Stimulated activated CD4-positive, alpha-beta T cell treated with anti-CD3 and anti-CD28 coated beads, Interleukin-1b, Interleukin-23, amount 100 ng/mL, for 24 hours (primary cell): ENCODE results near the gene GTF2F2.

Experiments used
- DNase-seq, 4 experiments: peaks; one replicate each; pipeline ENCODE4 v3.0.0-alpha.2; 2020; ENCODE audit warnings: low read depth in 4 of 4, low spot score in 1 of 4

GTF2F2 gene

GRCh38 chr13:45120967-45121831 is 889 bp downstream of the GTF2F2 start:
- DNase-seq = no peak

GRCh38 chr13:45122941-45123340 is 2.6 kb downstream of the GTF2F2 start:
- DNase-seq = no peak

- no peak for DNase-seq
Observed at GRCh38 chr13:45132369-45133064, 12.2 kb downstream of the GTF2F2 start.

GRCh38 chr13:45133396-45134118 is 13.2 kb downstream of the GTF2F2 start:
- DNase-seq = no peak

- DNase-seq = no peak
Observed at GRCh38 chr13:45136741-45137504, 16.6 kb downstream of the GTF2F2 start.

- DNase-seq = no peak
Observed at GRCh38 chr13:45137526-45137925, 17.2 kb downstream of the GTF2F2 start.

- DNase-seq = no peak
Observed at GRCh38 chr13:45138282-45138681, 18.0 kb downstream of the GTF2F2 start.

GRCh38 chr13:45141369-45141768 is 21.1 kb downstream of the GTF2F2 start:
- DNase-seq = no peak

- DNase-seq = no peak
Observed at GRCh38 chr13:45142440-45143345, 22.4 kb downstream of the GTF2F2 start.

GRCh38 chr13:45143346-45143751 is 23.0 kb downstream of the GTF2F2 start:
- no peak for DNase-seq

- no peak for DNase-seq
Observed at GRCh38 chr13:45149964-45150363, 29.7 kb downstream of the GTF2F2 start.

GRCh38 chr13:45156565-45157361 is 36.5 kb downstream of the GTF2F2 start:
- DNase-seq = no peak

- DNase-seq = no peak
Observed at GRCh38 chr13:45162194-45162593, 41.9 kb downstream of the GTF2F2 start.

GRCh38 chr13:45162821-45163220 is 42.5 kb downstream of the GTF2F2 start:
- no peak for DNase-seq

GRCh38 chr13:45166858-45167257 is 46.5 kb downstream of the GTF2F2 start:
- no peak for DNase-seq

GRCh38 chr13:45167611-45168554 is 47.6 kb downstream of the GTF2F2 start:
- no peak for DNase-seq

- DNase-seq = no peak
Observed at GRCh38 chr13:45168555-45168930, 48.2 kb downstream of the GTF2F2 start.

- no peak for DNase-seq
Observed at GRCh38 chr13:45174478-45174877, 54.2 kb downstream of the GTF2F2 start.
